ENCODE measurements around the gene ATOSB.

DNA sequence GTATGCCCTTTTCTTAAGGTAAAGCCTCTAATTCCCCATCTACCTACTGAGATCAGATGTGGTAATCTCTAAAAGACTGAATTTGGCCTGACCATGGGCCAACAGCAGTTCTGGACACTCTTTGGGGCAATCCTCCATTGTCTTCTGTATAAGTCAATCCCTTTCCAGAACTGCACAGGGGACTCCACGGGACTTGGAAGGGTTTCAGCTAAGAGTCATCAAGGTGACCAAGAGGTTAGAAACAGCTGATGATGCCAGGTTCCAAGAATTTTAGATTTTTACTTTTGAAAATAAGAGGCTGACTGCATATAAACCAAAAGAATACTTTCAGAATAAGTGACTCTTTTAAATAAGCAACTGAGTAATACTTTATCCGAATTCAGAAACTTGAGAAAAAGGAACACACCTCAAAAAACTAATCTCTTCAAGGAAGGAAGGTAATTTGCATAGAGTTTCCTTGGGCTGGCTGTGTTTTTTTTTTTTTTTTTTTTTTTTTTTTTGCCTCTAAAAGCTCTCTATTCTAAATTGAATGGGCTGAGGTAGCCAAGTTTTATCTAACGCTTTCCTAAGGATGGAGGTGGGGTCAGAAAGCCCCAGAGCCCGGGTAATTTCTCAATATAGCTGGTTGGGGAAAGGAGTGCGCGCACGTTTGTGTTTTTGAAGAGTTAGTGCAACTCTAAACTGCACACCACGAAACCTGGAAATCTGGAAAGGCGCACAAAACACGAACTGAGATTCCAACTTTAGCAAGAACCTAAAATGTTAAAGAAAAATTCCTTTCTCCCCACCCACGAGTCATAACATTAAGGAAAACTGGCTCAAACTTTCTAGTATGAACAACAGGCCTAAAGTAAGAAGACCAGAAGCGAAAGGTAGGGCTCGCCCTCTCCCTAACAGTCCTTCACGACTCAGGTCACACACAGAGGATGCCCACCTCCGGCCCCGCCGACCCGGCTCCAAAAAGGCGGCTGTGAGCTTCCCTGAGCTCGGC, 44.5 kb downstream of the ATOSB start:
- TF ChIP-seq, protein P1, sequence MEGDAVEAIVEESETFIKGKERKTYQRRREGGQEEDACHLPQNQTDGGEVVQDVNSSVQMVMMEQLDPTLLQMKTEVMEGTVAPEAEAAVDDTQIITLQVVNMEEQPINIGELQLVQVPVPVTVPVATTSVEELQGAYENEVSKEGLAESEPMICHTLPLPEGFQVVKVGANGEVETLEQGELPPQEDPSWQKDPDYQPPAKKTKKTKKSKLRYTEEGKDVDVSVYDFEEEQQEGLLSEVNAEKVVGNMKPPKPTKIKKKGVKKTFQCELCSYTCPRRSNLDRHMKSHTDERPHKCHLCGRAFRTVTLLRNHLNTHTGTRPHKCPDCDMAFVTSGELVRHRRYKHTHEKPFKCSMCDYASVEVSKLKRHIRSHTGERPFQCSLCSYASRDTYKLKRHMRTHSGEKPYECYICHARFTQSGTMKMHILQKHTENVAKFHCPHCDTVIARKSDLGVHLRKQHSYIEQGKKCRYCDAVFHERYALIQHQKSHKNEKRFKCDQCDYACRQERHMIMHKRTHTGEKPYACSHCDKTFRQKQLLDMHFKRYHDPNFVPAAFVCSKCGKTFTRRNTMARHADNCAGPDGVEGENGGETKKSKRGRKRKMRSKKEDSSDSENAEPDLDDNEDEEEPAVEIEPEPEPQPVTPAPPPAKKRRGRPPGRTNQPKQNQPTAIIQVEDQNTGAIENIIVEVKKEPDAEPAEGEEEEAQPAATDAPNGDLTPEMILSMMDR (IDR thresholded peaks at IDR 0.05; ENCODE audit: low read depth, low read length, poor library complexity, severe bottlenecking) = no peak
- TF ChIP-seq EZH2phosphoT487 (IDR thresholded peaks at IDR 0.05; ENCODE audit: borderline replicate concordance, low read length) = no peak
